ENCODE results near the gene TCOF1.

Gene TCOF1

DNA sequence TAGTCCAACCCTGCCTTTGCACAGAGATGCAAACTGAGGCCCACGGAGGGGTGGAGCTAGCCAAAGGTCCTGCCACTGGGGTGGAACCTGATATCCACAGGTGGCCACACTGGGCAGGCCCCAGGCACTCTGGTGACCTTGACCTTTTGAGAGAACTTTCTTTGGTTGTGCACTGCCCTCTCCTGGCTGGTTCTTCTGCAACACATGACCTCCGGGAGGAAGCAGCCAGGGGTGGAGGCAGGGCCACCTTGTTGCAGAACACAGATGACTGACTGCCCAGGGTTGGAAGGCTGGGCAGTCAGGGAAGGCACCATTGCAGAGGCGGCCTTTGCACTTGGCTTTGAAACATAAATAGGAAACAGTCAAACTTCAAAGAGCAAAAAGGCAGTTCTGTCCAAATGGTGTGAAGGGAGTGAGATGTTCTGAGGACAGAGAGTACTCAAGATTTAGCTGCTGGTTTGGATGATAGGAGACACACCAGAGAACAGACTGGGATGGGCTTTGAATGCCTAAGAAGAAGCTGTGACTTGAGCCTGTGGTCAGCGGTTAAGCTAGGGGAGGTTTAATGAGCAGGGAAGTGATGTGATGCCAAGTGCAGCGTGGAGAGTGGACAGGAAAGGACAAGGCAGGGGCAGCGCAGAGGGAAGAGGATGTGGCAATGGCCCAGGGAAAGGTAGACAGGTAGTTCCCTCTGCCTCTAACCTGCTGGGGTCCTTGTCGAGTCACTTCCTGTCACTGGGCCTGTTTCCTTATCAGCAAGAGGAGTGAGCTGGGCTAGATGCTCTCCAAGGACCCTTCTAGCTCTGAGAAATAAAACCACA is 6.8 kb upstream of the TCOF1 start:
- peak; percentile 72 to 79 for DNase-seq

- DNase-seq = peak in 1 of 2 donors; percentile 26
Observed at GRCh38 chr5:150352244-150353031, 5.1 kb upstream of the TCOF1 start.

GRCh38 chr5:150353032-150353675 is 4.3 kb upstream of the TCOF1 start:
- peak in 1 of 2 donors; percentile 19 for DNase-seq

DNA sequence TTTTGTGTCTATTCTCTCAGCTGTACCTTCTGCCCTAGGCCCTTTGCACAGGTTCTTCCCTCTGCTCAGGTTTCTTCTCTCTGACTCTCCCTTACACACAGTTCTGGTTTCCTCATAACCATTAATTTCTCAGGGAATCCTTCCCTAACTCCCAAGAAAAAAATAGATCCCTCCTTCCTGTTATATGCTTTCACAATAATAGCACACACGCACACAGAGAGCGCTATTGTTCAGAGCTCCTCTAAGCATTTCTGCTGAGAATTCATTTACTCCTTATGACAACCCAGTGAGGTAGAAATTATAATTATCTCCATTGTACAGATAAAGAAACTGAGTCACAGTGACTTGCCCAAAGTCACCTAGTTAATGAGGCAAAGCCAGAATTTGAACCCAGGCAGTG is 1.7 kb upstream of the TCOF1 start:
- no peak for DNase-seq

- no peak for DNase-seq
Observed at GRCh38 chr5:150356575-150357294, 762 bp upstream of the TCOF1 start.

DNA sequence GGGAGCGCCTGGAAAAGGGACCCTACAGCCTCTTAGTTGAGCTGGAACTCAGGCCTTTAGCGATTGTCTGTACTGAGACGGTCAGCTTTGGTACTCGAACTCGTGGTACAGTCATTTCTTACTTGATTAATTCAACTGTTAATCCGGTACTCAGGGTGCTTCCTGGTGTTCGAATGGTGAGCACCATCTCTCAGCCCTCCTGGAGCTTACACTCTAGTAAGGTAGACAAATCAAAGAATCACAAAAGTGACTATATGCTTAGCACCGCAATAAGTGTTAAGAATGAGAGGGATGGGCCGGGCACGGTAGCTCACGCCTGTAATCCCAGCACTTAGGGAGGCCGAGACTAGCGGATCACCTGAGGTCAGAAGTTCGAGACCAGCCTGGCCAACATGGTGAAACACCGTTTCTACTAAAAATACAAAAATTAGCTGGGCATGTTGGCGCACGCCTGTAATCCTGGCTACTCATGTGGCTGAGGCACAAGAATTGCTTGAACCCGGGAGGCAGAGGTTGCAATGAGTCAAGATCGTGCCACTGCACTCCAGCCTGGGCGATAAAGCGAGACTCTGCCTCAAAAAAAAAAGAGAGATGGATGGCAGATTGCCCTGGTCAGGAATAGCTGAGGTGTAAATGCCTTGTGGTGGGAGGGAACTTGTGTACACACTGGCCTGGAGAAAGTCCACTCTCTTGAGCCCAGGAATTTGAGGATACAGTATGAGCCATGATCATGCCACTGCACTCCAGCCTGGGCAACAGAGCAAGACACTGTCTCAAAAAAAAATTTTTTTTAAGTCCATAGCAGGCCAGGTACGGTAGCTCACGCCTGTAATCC is 981 bp downstream of the TCOF1 start:
- no peak for DNase-seq

GRCh38 chr5:150361301-150361700 is 3.8 kb downstream of the TCOF1 start:
- DNase-seq = no peak

DNA sequence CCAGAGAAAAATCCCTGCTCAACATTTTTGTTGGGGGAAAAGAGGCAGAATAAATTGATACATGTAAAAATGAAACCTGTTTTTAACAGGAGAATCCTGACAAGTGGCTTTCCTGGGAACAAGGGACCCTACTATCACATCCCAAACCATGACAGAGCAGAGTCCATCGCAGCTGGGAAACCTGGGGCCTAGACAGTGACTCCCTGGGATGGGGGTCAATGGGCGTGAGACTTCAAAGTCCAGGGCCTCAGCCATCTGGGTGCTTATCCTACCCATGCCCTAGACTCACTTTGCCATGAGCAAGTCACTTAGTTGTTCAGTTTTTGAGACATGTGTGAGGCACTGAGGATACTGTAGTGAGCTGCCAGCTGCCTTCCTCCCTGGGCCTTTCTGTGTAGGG is 5.7 kb downstream of the TCOF1 start:
- DNase-seq = no peak

- no peak for DNase-seq
Observed at GRCh38 chr5:150364004-150364403, 6.5 kb downstream of the TCOF1 start.

DNA sequence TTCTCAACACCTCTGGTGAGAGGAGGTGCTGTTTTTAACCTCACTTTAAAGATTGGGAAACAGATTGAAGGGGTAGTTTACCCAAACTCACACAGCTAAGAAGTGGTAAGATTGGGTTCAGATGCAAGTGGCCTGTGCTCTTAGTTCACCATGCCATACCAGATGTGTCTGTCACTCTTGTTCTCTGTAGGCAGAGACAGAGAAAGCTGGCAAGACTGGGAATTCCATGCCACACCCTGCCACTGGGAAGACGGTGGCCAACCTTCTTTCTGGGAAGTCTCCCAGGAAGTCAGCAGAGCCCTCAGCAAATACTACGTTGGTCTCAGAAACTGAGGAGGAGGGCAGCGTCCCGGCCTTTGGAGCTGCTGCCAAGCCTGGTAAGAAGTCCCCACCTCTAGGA is 11.0 kb downstream of the TCOF1 start:
- no peak for DNase-seq

DNA sequence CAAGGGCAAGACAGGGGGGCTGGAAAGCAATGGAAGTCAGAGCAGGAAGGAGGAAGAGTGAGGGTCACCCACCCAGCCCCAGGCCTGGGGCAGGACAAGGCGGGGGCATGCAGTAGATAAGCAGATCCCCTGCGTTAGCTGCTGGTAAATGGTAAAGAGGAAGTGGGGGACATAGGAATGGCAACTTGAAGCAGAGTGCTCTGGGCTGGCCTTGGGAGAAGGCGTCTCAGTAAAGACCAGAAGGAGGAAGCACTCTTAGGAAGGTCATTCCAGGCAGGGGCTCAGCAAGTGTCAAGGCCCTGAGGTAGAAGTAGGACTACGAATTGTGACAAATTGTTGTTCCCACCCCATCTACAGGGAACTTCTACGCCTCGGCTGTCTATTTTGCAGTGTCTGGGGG is 15.1 kb downstream of the TCOF1 start:
- peak; percentile 24 to 26 for DNase-seq

GRCh38 chr5:150374651-150375050 is 17.2 kb downstream of the TCOF1 start:
- no peak for DNase-seq

- DNase-seq = no peak
Observed at GRCh38 chr5:150376799-150377771, 19.6 kb downstream of the TCOF1 start.

DNA sequence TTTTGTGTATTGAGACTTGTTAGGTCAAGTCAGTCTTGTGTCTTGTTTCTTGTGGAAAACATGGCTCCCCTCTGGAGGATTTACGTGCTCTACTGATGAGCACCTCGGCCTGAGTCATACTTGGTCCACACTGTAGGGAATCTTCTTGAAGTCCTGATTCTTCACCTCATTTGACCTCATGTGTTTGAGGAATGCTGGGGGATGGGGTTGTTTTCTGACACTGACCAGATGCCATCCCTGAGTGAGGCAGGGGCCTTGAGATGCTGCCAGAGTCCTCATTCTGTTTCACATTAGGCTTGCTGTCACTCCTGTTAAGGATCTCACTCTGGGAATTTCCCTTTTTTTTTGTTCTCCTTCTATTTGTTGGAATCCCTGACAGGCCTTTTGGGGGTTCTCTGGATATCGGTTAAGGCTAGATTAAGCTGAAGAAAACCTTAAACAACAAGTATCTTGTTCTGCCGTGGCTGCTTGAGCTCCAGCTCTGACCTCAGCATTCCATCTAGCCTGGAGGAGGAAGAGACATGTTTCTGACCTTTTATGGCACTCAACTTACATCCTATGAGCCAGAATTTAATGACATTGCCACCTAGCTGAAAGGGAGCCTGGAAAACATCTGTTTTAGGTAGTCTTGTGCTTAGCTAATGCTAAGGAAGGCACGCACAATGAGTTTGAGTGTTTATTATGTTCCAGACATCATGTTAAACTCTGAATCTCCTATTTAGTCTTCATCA is 20.6 kb downstream of the TCOF1 start:
- DNase-seq = no peak

DNA sequence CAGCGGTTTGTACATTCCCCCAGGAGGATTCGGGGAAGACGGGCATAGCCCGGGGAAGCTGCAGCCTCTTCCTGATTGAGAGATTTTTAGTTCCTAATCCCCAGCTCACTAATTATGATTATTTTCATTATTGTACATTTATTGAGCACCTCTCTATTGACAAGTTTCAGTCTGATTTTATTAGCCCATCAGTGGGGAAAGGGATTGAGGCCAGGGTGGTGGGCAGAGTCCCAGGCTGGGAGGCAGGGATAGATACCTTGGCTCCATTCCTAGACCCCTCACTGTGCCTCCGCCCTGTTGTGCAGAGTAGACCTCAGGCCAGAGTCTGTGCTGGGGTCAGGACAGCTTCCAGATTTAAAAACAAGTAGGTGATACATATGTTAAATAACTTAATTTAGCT is 27.2 kb downstream of the TCOF1 start:
- no peak for DNase-seq

- DNase-seq = no peak
Observed at GRCh38 chr5:150386024-150386855, 28.7 kb downstream of the TCOF1 start.

DNA sequence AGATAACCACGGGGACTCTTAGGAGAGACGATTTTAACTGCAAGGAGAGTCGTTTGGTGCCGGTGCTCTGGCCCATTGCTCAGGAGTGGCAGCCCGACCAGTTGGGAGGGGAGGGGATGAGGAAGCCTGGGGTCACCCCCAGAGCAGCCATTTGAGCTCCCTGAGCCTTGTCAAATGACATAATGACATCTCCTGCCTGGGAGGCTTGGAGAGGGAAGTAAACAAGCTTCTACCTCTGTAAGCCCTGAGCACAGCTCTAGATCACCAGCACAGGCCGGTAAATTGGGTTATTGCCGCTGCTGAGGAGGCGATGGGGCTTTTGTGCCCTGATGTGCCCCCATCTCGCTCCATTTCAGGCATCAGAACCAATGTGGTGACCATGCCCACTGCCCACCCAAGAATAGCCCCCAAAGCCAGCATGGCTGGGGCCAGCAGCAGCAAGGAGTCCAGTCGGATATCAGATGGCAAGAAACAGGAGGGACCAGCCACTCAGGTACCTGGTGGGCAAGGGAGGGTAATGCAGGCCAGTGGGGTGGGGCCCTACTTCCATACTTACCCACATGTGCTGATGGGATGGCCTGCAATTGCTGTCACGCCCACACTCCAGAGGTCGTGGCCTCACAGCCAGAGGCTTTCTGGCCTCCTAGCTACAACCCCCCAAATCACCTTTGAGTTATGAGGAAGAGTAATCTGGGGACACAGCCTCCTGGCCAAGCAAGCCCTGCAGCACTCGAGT is 32.2 kb downstream of the TCOF1 start:
- DNase-seq = no peak

GRCh38 chr5:150391064-150391834 is 33.8 kb downstream of the TCOF1 start:
- DNase-seq = no peak

All from inflammatory macrophage treated with lipopolysaccharide for 1 hour (primary cell).